ENCODE measurements around the gene CSRNP3. TPM values are rescaled to one million over a fixed set of nuclear protein-coding genes. Genes with fewer than 3 reads are reported as not detected.
A peak's percentile ranks its signal among the peaks of the same experiment; 100 is the strongest.

Gene CSRNP3
- total RNA-seq (10 to 100 TPM in 1 of 9 donors, 1 to 10 TPM in 8; 3.2 to 10.6 (median 5.1) TPM), polyA plus RNA-seq (1 to 10 TPM in 1 of 2 donors, under 1 TPM in 1; 0.87 to 1.6 TPM)
- long read RNA-seq, donor 1, partial matches to known transcripts, result 2 of 4 reads
- long read RNA-seq, donor 1, other reads (novel, unspliced or antisense), result 1 of 4 reads
- long read RNA-seq, donor 2, transcript CSRNP3-205 (7 exons, 1,688 nt), result major isoform, 7 of 11 reads
- long read RNA-seq, donor 2, partial matches to known transcripts, result 2 of 11 reads
- long read RNA-seq, donor 2, other reads (novel, unspliced or antisense), result 2 of 11 reads
- long read RNA-seq, donor 3, partial matches to known transcripts, result 0 of 1 reads
- long read RNA-seq, donor 3, other reads (novel, unspliced or antisense), result 0 of 1 reads

GRCh38 chr2:165469417-165469816 is at the start of gene CSRNP3:
CSRNP3 (plus strand) TSS chr2:165469698; CDS start chr2:165595066, 125,368 bp downstream.
- intact Hi-C loops (cut with DNase I), result loop anchor here in 2 of 10 donors (5.0 to 10.0 kb wide), 2 partner anchors 93 to 105 kb away; no protein-coding TSS in a partner anchor
- WGBS, 4 donors, result 8 to 20% (median 17%) methylated on average over 8 of the region's 8 CpGs

DNA sequence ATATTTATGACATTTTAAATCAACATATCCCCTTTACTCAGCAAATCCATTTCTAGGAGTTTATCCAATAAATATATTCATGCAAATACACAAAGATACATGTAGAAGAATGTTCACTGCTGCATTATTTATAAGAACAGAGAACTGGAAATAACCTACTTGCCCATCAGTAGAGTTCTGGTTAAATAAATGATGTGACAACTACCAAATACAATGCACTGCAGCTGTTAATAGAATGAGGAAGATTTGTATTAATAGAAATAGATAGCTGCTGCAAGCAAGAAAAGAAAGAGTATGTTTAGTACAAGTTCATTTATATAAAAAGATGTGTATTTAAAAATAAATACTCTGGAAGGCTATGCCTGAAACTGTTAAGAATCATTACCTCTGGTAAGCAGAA is 49.3 kb upstream of the CSRNP3 start:
- Histone ChIP-seq H3K4me1 (no peaks in the 10 kb centered on the region), H3K36me3 (no peaks in the 10 kb centered on the region), H3K27ac (no peak overlapping the region), H3K9me3 (peaks cover 0 to 35% (median 1%) of the 10 kb centered on the region in 12 donors), H3K27me3 (no peaks in the 10 kb centered on the region), H3K4me3 (no peak overlapping the region)
- no peak for DNase-seq
- no peak for ATAC-seq
- intact Hi-C loops (cut with DNase I), result no loop called here
- no peak for TF ChIP-seq POLR2A (IDR thresholded peaks at IDR 0.05)
- TF ChIP-seq, protein P1, sequence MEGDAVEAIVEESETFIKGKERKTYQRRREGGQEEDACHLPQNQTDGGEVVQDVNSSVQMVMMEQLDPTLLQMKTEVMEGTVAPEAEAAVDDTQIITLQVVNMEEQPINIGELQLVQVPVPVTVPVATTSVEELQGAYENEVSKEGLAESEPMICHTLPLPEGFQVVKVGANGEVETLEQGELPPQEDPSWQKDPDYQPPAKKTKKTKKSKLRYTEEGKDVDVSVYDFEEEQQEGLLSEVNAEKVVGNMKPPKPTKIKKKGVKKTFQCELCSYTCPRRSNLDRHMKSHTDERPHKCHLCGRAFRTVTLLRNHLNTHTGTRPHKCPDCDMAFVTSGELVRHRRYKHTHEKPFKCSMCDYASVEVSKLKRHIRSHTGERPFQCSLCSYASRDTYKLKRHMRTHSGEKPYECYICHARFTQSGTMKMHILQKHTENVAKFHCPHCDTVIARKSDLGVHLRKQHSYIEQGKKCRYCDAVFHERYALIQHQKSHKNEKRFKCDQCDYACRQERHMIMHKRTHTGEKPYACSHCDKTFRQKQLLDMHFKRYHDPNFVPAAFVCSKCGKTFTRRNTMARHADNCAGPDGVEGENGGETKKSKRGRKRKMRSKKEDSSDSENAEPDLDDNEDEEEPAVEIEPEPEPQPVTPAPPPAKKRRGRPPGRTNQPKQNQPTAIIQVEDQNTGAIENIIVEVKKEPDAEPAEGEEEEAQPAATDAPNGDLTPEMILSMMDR (IDR thresholded peaks at IDR 0.05), result no peak

More at GRCh38 chr2:165469417-165469816, at the start of gene CSRNP3:
- H3K4me3 ChIP-seq, result peak within 1 kb of the TSS; percentile 35 to 62 (median 49)
- peak within 1 kb of the TSS in 5 of 12 donors; percentile 7 to 32 (median 22) for H3K27ac ChIP-seq
- DNase-seq (peak in 4 of 5 donors; percentile 62 to 70 (median 66)), ATAC-seq (peak; percentile 99 to 100 (median 100))
- TF ChIP-seq, protein P1 (IDR thresholded peaks at IDR 0.05), result peak in 2 of 12 donors; percentile 17 to 31
- no peak for TF ChIP-seq POLR2A (IDR thresholded peaks at IDR 0.05)
- H3K9me3 ChIP-seq, result no peaks in the 10 kb centered on the region
- no peaks in the 10 kb centered on the region for H3K36me3 ChIP-seq
- H3K4me1 ChIP-seq, result peaks cover 0 to 27% (median 7%) of the 10 kb centered on the region in 12 donors
- H3K27me3 ChIP-seq, result no peaks in the 10 kb centered on the region

DNA sequence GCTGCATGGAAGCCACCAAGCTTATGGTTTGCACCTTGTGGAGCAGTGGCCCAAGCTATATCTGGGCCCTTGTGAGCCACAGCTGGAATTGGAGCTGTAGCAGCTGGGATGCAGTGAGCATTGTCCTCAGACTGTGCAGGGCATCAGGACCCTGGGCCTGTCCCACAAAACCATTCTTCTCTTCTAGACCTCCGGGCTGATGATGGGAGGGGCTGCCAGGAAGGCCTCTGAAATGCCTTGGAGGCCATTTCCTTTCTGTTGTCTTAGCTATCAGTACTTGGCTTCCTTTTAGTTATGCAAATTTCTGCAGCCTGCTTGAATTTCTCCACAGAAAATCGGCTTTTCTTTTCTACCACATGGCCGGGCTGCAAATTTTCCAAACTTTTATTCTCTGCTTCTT is 46.4 kb upstream of the CSRNP3 start:
- no peak for TF ChIP-seq POLR2A (IDR thresholded peaks at IDR 0.05)
- TF ChIP-seq, protein P1 (IDR thresholded peaks at IDR 0.05), result no peak
- intact Hi-C loops (cut with DNase I), result no loop called here
- ATAC-seq (no peak), DNase-seq (no peak)
- Histone ChIP-seq H3K4me1 (no peaks in the 10 kb centered on the region), H3K4me3 (no peak overlapping the region), H3K36me3 (no peaks in the 10 kb centered on the region), H3K27me3 (no peaks in the 10 kb centered on the region), H3K9me3 (peaks cover 0 to 16% (median 0%) of the 10 kb centered on the region in 12 donors), H3K27ac (no peak overlapping the region)
- WGBS, 4 donors, result 67 to 78% (median 71%) methylated on average over 3 of the region's 3 CpGs

GRCh38 chr2:165425556-165425955 is 43.9 kb upstream of the CSRNP3 start:
- intact Hi-C loops (cut with DNase I), result no loop called here
- TF ChIP-seq, protein P1 (IDR thresholded peaks at IDR 0.05), result no peak
- no peak for TF ChIP-seq POLR2A (IDR thresholded peaks at IDR 0.05)
- no peak overlapping the region for H3K27ac ChIP-seq
- ATAC-seq, result no peak
- H3K36me3 ChIP-seq, result no peaks in the 10 kb centered on the region
- 77 to 87% (median 82%) methylated on average over 2 of the region's 2 CpGs for WGBS, 4 donors
- H3K4me3 ChIP-seq, result no peak overlapping the region
- no peaks in the 10 kb centered on the region for H3K4me1 ChIP-seq
- H3K27me3 ChIP-seq, result no peaks in the 10 kb centered on the region
- no peak for DNase-seq
- peaks cover 0 to 16% (median 0%) of the 10 kb centered on the region in 12 donors for H3K9me3 ChIP-seq

Measured in heart left ventricle (tissue), 16 donors.